Body of pancreas (tissue), 4 donors: ENCODE results near the gene TRAPPC13. TPM values are rescaled to one million over a fixed set of nuclear protein-coding genes. Genes with fewer than 3 reads are reported as not detected.
A peak's percentile ranks its signal among the peaks of the same experiment; 100 is the strongest.

Experiments
- ATAC-seq: fragments of 150-250 bp; one replicate; pipeline ENCODE4 v1.9.1; 2016
- DNase-seq, 4 donors: peaks; one replicate each; pipeline ENCODE4 v3.0.0-alpha.2; 2019
- H3K27ac ChIP-seq, 4 donors: fragments of 200-600 bp; sonication (generic); 1 replicate in 3 of 4; 2 replicates in 1 of 4; pipeline versions ENCODE4 v1.5.1 to v1.6.1; 2016 to 2019; ENCODE audit warnings: mild to moderate bottlenecking in 1 of 4, mixed read lengths in 1 of 4, moderate library complexity in 1 of 4
- H3K27me3 ChIP-seq, 2 donors: fragments of 200-600 bp; sonication (generic); one replicate each; pipeline ENCODE4 v1.6.0; 2016; ENCODE audit warnings: mild to moderate bottlenecking in 1 of 2
- H3K36me3 ChIP-seq, 2 donors: fragments of 200-600 bp; sonication (generic); replicated peaks in 1 of 2; 2 replicates each; pipeline ENCODE4 v1.5.1; 2016; ENCODE audit warnings: low read depth in 2 of 2; ENCODE audit not compliant: insufficient read depth in 1 of 2
- H3K4me1 ChIP-seq: fragments of 200-600 bp; sonication (generic); one replicate; pipeline ENCODE4 v1.6.0; 2016
- H3K4me3 ChIP-seq, 2 donors: fragments of 200-600 bp; sonication (generic); 1 replicate in 1 of 2; 2 replicates in 1 of 2; pipeline ENCODE4 v1.5.1; 2016 to 2019
- H3K9me3 ChIP-seq, 3 donors: fragments of 200-600 bp; sonication (generic); 1 replicate in 2 of 3; 2 replicates in 1 of 3; pipeline ENCODE4 v1.5.1; 2016
- POLR2A ChIP-seq, 3 donors: fragments of 450-650 bp; IDR thresholded peaks; one replicate each; pipeline ENCODE4 v1.6.1; 2016; ENCODE audit warnings: antibody characterized with exemption in 3 of 3, mild to moderate bottlenecking in 2 of 3
- WGBS, 2 donors: methylation state at CpG; one replicate each; pipeline ENCODE4 v1.1.5; 2017; 5-methylcytosine and 5-hydroxymethylcytosine counted together
- intact Hi-C: fragments of 100-400 bp; cut with DNase I; formaldehyde crosslinking; loops from one replicate; pipeline ENCODE4 v1.15.1; 2023
- total RNA-seq, 2 donors: library from RNA; depleted of rRNA; stranded (reverse); fragments of >200 nt; gene quantifications; one replicate each; pipeline ENCODE4 v1.1.0, GENCODE V29; 2016
- TF ChIP-seq, protein P1 (sequence below), 7 experiments: fragments of 450-650 bp in 4 of 7; fragments of 200-600 bp in 3 of 7; sonication (generic) in 3 of 7; IDR thresholded peaks; one replicate each; pipeline ENCODE4 v1.5.1; 2016 to 2019; ENCODE audit warnings: antibody characterized with exemption in 7 of 7

The TRAPPC13 gene
- total RNA-seq, 2 donors from 2014 or later, result 5.6 to 10.9 TPM

DNA sequence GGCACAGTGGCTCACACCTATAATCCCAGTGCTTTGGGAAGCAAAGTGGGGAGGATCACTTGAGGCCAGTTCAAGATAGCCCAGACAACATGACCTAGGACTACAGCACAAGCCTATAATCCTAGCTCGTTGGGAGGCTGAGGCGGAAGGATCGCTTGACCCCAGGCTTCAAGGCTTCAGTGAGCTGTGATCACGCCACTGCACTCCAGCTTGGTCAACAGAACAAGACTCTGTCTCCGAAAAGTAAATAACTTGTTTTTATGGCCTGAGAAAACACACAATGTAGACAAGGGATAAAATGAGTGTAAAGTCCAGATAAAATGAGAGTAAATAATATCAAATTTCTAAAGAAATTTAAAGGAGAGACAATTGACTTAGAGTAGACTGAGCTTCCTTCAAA, 26.3 kb downstream of the TRAPPC13 start:
- TF ChIP-seq, protein P1, sequence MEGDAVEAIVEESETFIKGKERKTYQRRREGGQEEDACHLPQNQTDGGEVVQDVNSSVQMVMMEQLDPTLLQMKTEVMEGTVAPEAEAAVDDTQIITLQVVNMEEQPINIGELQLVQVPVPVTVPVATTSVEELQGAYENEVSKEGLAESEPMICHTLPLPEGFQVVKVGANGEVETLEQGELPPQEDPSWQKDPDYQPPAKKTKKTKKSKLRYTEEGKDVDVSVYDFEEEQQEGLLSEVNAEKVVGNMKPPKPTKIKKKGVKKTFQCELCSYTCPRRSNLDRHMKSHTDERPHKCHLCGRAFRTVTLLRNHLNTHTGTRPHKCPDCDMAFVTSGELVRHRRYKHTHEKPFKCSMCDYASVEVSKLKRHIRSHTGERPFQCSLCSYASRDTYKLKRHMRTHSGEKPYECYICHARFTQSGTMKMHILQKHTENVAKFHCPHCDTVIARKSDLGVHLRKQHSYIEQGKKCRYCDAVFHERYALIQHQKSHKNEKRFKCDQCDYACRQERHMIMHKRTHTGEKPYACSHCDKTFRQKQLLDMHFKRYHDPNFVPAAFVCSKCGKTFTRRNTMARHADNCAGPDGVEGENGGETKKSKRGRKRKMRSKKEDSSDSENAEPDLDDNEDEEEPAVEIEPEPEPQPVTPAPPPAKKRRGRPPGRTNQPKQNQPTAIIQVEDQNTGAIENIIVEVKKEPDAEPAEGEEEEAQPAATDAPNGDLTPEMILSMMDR (IDR thresholded peaks at IDR 0.05), result no peak
- TF ChIP-seq POLR2A (IDR thresholded peaks at IDR 0.05), result no peak
- Histone ChIP-seq H3K4me1 (no peaks in the 10 kb centered on the region), H3K4me3 (no peak overlapping the region), H3K36me3 (peaks cover 2 to 8% of the 10 kb centered on the region in 2 donors), H3K9me3 (no peaks in the 10 kb centered on the region), H3K27ac (no peak overlapping the region), H3K27me3 (no peaks in the 10 kb centered on the region)
- 64 to 71% methylated on average over 5 of the region's 5 CpGs for WGBS, 2 donors
- ATAC-seq, result no peak
- no peak for DNase-seq
- intact Hi-C loops, result no loop called here

DNA sequence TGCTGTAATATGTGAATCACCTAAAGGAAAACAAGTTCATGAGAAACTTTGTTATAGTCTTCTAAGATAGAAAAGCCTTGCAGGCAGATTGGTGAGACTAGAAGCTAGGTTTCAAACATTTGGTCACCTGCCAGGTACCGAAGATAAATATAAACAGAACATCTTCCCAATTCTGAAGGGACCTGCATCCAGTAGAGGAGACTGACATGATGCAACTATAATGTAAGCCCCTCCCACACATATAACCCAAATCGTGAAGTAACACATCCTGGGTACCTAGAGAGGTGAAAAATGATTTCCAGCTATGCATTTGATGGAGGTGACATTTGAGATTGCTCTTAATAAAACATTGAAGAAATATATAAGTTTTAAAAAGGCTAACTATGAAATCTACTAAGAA, 29.9 kb downstream of the TRAPPC13 start:
- WGBS, 2 donors, result 79 to 92% methylated on average over 2 of the region's 2 CpGs
- no peak for TF ChIP-seq POLR2A (IDR thresholded peaks at IDR 0.05)
- TF ChIP-seq, protein P1 (IDR thresholded peaks at IDR 0.05), result no peak
- ATAC-seq (no peak), DNase-seq (no peak)
- Histone ChIP-seq H3K4me1 (no peaks in the 10 kb centered on the region), H3K27ac (no peak overlapping the region), H3K36me3 (peaks cover 2 to 8% of the 10 kb centered on the region in 2 donors), H3K9me3 (no peaks in the 10 kb centered on the region), H3K27me3 (no peaks in the 10 kb centered on the region), H3K4me3 (no peak overlapping the region)
- intact Hi-C loops, result no loop called here

DNA sequence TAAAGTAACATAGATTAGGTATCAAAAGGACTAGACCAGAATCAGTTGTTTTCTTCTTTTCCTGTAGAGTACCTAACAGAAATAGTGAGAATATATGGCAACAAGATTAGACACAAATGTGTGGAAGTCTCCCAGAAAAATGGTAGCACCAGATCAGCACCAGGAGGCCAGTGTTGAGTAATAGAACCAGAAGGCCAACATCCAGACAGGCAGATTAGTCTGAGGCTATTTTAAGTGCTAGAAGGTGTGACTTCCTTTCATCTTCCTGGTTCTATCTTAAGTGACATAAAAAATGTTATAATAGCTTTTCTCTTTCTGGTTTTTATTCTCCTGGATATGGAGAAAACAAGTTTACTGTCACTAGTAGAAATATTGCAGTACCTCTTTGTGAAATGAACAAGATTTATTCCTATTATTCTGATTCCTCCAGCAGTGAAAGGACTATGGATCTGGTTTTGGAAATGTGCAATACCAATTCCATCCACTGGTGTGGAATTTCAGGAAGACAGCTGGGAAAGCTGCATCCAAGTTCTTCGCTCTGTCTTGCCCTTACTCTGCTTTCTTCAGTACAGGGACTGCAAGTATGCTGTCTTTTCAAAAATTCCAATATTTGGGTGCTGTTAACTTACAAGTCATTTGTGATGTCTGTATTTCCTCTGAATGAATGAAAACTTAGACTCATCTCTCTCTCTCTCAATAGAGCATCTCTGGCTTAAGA, 39.1 kb downstream of the TRAPPC13 start:
- DNase-seq (no peak), ATAC-seq (no peak)
- intact Hi-C loops, result no loop called here
- Histone ChIP-seq H3K27ac (no peak overlapping the region), H3K4me3 (no peak overlapping the region), H3K4me1 (no peaks in the 10 kb centered on the region), H3K27me3 (no peaks in the 10 kb centered on the region), H3K36me3 (peaks cover 0 to 6% of the 10 kb centered on the region in 2 donors), H3K9me3 (no peaks in the 10 kb centered on the region)
- TF ChIP-seq, protein P1 (IDR thresholded peaks at IDR 0.05), result peak in 5 of 7 experiments; percentile 16 to 36 (median 33)
- no peak for TF ChIP-seq POLR2A (IDR thresholded peaks at IDR 0.05)
- 89 to 94% methylated on average over 1 of the region's 1 CpG for WGBS, 2 donors

DNA sequence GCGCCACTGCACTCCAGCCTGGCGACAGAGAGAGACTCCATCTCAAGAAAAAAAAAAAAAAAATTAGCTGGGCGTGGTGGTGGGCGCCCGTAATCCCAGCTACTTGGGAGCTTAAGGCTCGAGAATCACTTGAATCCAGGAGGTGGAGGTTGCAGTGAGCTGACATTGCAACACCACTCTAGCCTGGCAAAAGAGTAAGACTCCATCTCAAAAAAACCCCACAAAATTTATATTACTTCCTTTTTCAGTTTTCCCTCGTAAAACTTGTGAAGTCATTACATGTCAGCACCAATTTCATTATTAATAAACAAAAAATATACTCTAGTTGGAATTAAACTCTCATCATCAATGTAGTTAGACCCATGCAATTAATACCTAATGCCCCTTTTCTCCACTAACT, 43.9 kb downstream of the TRAPPC13 start:
- Histone ChIP-seq H3K27ac (no peak overlapping the region), H3K9me3 (no peaks in the 10 kb centered on the region), H3K4me1 (no peaks in the 10 kb centered on the region), H3K36me3 (peaks cover 0 to 6% of the 10 kb centered on the region in 2 donors), H3K4me3 (no peak overlapping the region), H3K27me3 (no peaks in the 10 kb centered on the region)
- WGBS, 2 donors, result 81 to 87% methylated on average over 7 of the region's 7 CpGs
- intact Hi-C loops, result no loop called here
- TF ChIP-seq POLR2A (IDR thresholded peaks at IDR 0.05), result no peak
- TF ChIP-seq, protein P1 (IDR thresholded peaks at IDR 0.05), result no peak
- DNase-seq (no peak), ATAC-seq (no peak)

DNA sequence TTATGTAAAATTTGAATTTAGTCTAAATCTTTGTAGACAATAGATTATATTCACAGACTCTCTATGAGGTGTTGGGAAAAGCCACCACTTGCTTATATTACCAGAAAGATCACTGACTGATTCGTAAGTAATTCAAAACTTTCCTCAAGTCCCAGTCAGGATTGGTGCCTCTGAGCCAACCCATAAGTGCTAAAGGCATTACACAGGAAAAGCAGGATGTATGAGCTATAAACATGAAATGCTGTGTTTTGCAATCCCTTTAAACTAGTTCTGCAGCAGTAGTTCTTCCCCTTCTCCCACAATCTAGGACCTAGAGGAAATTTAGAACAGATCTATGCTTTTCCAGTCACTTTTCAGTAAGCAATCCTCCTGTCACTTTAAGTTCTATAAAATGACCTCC, 48.0 kb downstream of the TRAPPC13 start:
- no peak for ATAC-seq
- no peaks in the 10 kb centered on the region for H3K9me3 ChIP-seq

More for the DNA sequence above, 48.0 kb downstream of the TRAPPC13 start:
- no peak overlapping the region for H3K4me3 ChIP-seq
- no peak for TF ChIP-seq POLR2A (IDR thresholded peaks at IDR 0.05)
- TF ChIP-seq, protein P1 (IDR thresholded peaks at IDR 0.05), result no peak
- DNase-seq, result no peak
- no peaks in the 10 kb centered on the region for H3K36me3 ChIP-seq
- 70 to 72% methylated on average over 1 of the region's 1 CpG for WGBS, 2 donors
- H3K27ac ChIP-seq, result no peak overlapping the region
- no peaks in the 10 kb centered on the region for H3K4me1 ChIP-seq
- intact Hi-C loops, result no loop called here
- H3K27me3 ChIP-seq, result no peaks in the 10 kb centered on the region
